Skeletal muscle satellite cell (primary cell): ENCODE results near the gene CEP350.
A peak's percentile ranks its signal among the peaks of the same experiment; 100 is the strongest.
"Not testable (repeated sequence)": the region's sequence is repeated elsewhere in the genome, so short reads cannot be mapped to it uniquely, and the experiment has no call there.

Source experiments
- H3K27me3 ChIP-seq: 2 replicates; pipeline ENCODE4 v1.7.0; 2013; ENCODE audit warnings: low read length; ENCODE audit not compliant: control insufficient read depth, insufficient read depth
- H3K36me3 ChIP-seq: 2 replicates; pipeline ENCODE4 v1.7.0; 2013; ENCODE audit warnings: mild to moderate bottlenecking, control low read depth, low read length; ENCODE audit not compliant: insufficient read depth
- H3K4me1 ChIP-seq: 2 replicates; pipeline ENCODE4 v1.7.0; 2013; ENCODE audit warnings: low read length; ENCODE audit not compliant: control insufficient read depth, insufficient read depth
- H3K4me2 ChIP-seq: 2 replicates; pipeline ENCODE4 v1.7.0; 2013; ENCODE audit warnings: mild to moderate bottlenecking, low read length
- H3K4me3 ChIP-seq: 2 replicates; pipeline ENCODE4 v1.7.0; 2013; ENCODE audit warnings: low read length
- H3K9ac ChIP-seq: 2 replicates; pipeline ENCODE4 v1.7.0; 2013; ENCODE audit warnings: mild to moderate bottlenecking, low read depth, low read length, moderate library complexity
- H3K9me3 ChIP-seq: replicated peaks from 2 replicates; pipeline ENCODE4 v1.7.0; 2013; ENCODE audit warnings: mild to moderate bottlenecking, control low read depth, low read length

Gene CEP350

DNA sequence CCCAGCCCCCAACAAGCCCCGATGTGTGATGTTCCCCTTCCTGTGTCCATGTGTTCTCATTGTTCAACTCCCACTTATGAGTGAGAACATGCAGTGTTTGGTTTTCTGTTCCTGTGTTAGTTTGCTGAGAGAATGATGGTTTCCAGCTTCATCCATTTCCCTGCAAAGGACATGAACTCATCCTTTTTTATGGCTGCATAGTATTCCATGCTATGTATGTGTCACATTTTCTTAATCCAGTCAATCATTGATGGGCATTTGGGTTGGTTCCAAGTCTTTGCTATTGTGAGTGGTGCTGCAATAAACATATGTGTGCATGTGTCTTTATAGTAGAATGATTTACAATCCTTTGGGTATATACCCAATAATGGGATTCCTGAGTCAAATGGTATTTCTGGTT, 52.2 kb downstream of the CEP350 start:
- H3K27me3 ChIP-seq, H3K4me1 ChIP-seq, H3K9me3 ChIP-seq, H3K4me2 ChIP-seq, H3K4me3 ChIP-seq, H3K9ac ChIP-seq: not testable (repeated sequence)
- H3K36me3 ChIP-seq = peaks cover 16% of the 10 kb centered on the region

GRCh38 chr1:180020017-180020416, 65.4 kb downstream of the CEP350 start:
- no peak overlapping the region for H3K9ac ChIP-seq
- peaks cover 62% of the 10 kb centered on the region for H3K36me3 ChIP-seq
- no peak overlapping the region for H3K4me3 ChIP-seq
- H3K27me3 ChIP-seq = no peaks in the 10 kb centered on the region
- H3K4me2 ChIP-seq = no peak overlapping the region
- H3K9me3 ChIP-seq = no peaks in the 10 kb centered on the region
- H3K4me1 ChIP-seq = no peaks in the 10 kb centered on the region

DNA sequence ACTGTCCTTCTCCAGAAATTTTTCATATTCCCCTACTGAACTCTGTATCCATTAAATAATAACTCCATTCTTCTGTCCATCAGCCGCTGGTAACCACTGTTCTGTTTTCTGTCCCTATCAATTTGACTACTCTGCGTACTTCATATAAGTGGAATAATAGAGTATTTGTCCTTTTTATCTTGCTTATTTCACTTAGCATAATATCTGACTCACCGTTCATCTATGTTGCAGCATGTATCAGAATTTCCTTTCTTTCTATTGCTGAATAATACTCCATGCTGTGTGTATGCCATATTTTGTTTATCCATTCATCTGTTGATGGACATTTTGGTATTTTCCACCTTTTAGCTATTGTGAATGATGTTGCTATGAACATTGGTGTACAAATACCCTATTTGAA, 71.9 kb downstream of the CEP350 start:
- Histone ChIP-seq H3K4me1 (peaks cover 28% of the 10 kb centered on the region), H3K9me3 (no peaks in the 10 kb centered on the region), H3K27me3 (no peaks in the 10 kb centered on the region), H3K9ac (no peak overlapping the region), H3K4me3 (no peak overlapping the region), H3K36me3 (peaks cover 36% of the 10 kb centered on the region), H3K4me2 (no peak overlapping the region)

GRCh38 chr1:180027949-180028445, 73.4 kb downstream of the CEP350 start:
- Histone ChIP-seq H3K27me3 (no peaks in the 10 kb centered on the region), H3K4me1 (peaks cover 30% of the 10 kb centered on the region), H3K4me2 (peak overlapping the region; percentile 43), H3K9me3 (no peaks in the 10 kb centered on the region), H3K36me3 (peaks cover 27% of the 10 kb centered on the region), H3K4me3 (no peak overlapping the region), H3K9ac (peak overlapping the region; percentile 41)

GRCh38 chr1:180028864-180029263, 74.3 kb downstream of the CEP350 start:
- Histone ChIP-seq H3K4me2 (no peak overlapping the region), H3K36me3 (peaks cover 21% of the 10 kb centered on the region), H3K9me3 (no peaks in the 10 kb centered on the region), H3K4me1 (peaks cover 38% of the 10 kb centered on the region), H3K9ac (no peak overlapping the region), H3K27me3 (no peaks in the 10 kb centered on the region), H3K4me3 (no peak overlapping the region)

DNA sequence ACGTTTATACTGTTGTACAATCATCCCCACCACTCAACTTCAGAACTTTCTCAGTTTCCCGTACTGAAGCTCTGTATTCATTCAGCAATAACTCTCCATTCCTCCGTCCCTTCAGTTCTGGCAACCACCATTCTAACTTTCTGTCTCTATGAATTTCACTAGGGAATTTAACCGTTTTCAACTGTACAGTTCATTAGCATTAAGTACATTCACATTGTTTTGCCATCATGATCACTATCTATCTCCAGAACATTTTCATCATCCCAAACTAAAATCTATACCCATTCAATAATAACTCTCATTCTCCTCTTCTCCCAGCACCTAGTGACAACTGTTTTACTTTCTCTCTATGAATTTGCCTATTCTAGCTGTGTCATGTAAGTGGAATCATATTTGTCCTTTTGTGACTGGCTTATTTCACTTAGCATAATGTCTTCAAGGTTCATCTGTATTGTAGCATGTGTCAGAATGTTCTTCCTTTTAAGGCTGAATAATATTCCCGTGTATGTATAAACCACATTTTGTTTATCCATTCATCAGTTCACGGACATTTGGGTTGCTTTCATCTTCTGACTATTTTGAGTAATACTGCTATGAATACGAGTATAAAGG, 75.0 kb downstream of the CEP350 start:
- peaks cover 20% of the 10 kb centered on the region for H3K36me3 ChIP-seq

GRCh38 chr1:180031664-180032063, 77.1 kb downstream of the CEP350 start:
- H3K36me3 ChIP-seq = peaks cover 21% of the 10 kb centered on the region
- no peaks in the 10 kb centered on the region for H3K27me3 ChIP-seq

More for the DNA sequence above, 75.0 kb downstream of the CEP350 start:
- no peaks in the 10 kb centered on the region for H3K27me3 ChIP-seq
- H3K4me2 ChIP-seq = no peak overlapping the region
- H3K9me3 ChIP-seq = no peaks in the 10 kb centered on the region
- no peak overlapping the region for H3K9ac ChIP-seq
- no peak overlapping the region for H3K4me3 ChIP-seq
- peaks cover 46% of the 10 kb centered on the region for H3K4me1 ChIP-seq

GRCh38 chr1:180033390-180033789, 78.8 kb downstream of the CEP350 start:
- H3K4me1 ChIP-seq = peaks cover 25% of the 10 kb centered on the region
- H3K9me3 ChIP-seq = no peaks in the 10 kb centered on the region
- no peak overlapping the region for H3K4me2 ChIP-seq
- H3K4me3 ChIP-seq = no peak overlapping the region
- peaks cover 30% of the 10 kb centered on the region for H3K36me3 ChIP-seq
- no peak overlapping the region for H3K9ac ChIP-seq
- no peaks in the 10 kb centered on the region for H3K27me3 ChIP-seq

More at GRCh38 chr1:180031664-180032063, 77.1 kb downstream of the CEP350 start:
- Histone ChIP-seq H3K9me3 (no peaks in the 10 kb centered on the region), H3K4me3 (no peak overlapping the region), H3K4me1 (peaks cover 42% of the 10 kb centered on the region), H3K9ac (no peak overlapping the region), H3K4me2 (no peak overlapping the region)

DNA sequence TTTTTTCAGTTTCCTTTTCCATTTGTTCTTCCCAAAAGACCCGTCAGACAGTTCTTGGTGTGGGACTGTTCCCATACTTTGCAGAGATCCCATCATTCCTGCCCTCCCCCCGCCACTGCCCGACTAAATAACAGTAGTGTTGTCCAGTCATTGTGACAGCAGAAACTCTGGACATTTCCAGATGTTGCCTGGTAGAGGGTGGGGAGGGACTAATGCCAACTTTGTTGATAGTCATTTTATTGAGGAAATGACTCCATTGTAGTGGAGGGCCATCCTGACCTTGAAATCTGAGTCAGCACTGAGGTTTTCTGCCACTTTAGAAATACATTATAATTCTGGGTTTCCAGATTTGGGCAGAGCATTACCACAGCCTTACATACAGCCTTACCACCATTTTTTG, 85.4 kb downstream of the CEP350 start:
- no peaks in the 10 kb centered on the region for H3K27me3 ChIP-seq
- no peak overlapping the region for H3K4me3 ChIP-seq
- H3K4me2 ChIP-seq = peak overlapping the region; percentile 52
- H3K36me3 ChIP-seq = peaks cover 23% of the 10 kb centered on the region
- no peaks in the 10 kb centered on the region for H3K9me3 ChIP-seq
- H3K4me1 ChIP-seq = peaks cover 48% of the 10 kb centered on the region
- no peak overlapping the region for H3K9ac ChIP-seq

GRCh38 chr1:180041582-180041981, 87.0 kb downstream of the CEP350 start:
- Histone ChIP-seq H3K9me3 (no peaks in the 10 kb centered on the region), H3K36me3 (peaks cover 37% of the 10 kb centered on the region), H3K4me1 (peaks cover 48% of the 10 kb centered on the region), H3K4me3 (no peak overlapping the region), H3K9ac (no peak overlapping the region), H3K27me3 (no peaks in the 10 kb centered on the region), H3K4me2 (no peak overlapping the region)

- peaks cover 36% of the 10 kb centered on the region for H3K36me3 ChIP-seq
- H3K4me3 ChIP-seq = peak overlapping the region; percentile 25
- no peaks in the 10 kb centered on the region for H3K9me3 ChIP-seq
Observed at GRCh38 chr1:180042988-180043622, 88.5 kb downstream of the CEP350 start.

GRCh38 chr1:180043785-180044184, 89.2 kb downstream of the CEP350 start:
- Histone ChIP-seq H3K36me3 (peaks cover 43% of the 10 kb centered on the region), H3K9me3 (no peaks in the 10 kb centered on the region), H3K27me3 (no peaks in the 10 kb centered on the region), H3K4me1 (peaks cover 48% of the 10 kb centered on the region), H3K9ac (peak overlapping the region; percentile 30), H3K4me3 (peak overlapping the region; percentile 25), H3K4me2 (peak overlapping the region; percentile 59)

More at GRCh38 chr1:180042988-180043622, 88.5 kb downstream of the CEP350 start:
- Histone ChIP-seq H3K9ac (peak overlapping the region; percentile 30), H3K4me2 (peak overlapping the region; percentile 59), H3K4me1 (peaks cover 48% of the 10 kb centered on the region), H3K27me3 (no peaks in the 10 kb centered on the region)
